NCI-H187 treated with DMSO at 0.1 percent for 48 hours (cell line): Measurements from ENCODE around the gene POU2F2.
"Not testable (repeated sequence)": the region's sequence is repeated elsewhere in the genome, so short reads cannot be mapped to it uniquely, and the experiment has no call there.

Experiments
- DNase-seq: peaks from one replicate; lab custom pipeline; 2025; lab: John Stamatoyannopoulos, UW

POU2F2 gene

DNA sequence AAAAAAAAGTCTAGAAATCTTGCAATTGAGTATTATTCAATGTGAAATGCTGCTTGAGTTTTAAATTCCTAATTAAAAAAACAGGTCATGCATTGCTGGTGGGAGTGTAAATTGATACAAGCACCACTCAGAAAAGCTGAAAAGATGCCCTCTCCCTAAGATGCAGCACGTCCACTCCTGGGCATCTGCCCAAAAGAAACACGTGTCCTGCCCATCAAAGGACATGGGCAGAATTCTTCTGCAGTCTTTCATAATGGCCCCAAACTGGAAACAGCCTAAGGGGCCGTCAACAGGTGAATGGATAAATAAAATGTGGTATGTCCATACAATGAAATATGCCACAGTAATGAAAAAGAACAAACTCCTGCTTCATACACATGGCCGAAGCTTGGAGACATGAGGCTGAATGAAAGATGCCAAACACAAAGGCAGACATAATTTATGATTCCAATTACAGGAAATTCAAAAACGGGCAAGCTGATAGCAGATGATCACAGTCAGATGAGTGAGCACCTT lies 7.8 kb downstream of the POU2F2 start:
- DNase-seq, result no peak

DNA sequence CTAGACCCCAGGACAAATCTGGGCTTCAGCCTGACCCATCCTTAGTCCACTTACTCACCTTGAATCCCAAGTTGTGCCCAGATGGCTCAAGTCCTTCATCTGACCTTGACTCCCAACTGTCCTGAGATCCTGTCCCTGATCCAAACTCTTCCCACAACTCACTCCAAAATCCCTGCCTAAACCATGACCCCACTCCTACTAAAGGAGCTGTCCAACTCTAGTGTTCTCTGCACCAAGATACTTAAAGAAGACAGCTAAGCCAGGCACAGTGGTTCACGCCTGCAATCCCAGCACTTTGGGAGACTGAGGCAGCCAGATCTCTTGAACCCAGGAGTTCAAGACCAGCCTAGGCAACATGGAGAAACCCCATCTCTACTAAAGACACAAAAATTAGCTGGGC lies 8.5 kb downstream of the POU2F2 start:
- no peak for DNase-seq

DNA sequence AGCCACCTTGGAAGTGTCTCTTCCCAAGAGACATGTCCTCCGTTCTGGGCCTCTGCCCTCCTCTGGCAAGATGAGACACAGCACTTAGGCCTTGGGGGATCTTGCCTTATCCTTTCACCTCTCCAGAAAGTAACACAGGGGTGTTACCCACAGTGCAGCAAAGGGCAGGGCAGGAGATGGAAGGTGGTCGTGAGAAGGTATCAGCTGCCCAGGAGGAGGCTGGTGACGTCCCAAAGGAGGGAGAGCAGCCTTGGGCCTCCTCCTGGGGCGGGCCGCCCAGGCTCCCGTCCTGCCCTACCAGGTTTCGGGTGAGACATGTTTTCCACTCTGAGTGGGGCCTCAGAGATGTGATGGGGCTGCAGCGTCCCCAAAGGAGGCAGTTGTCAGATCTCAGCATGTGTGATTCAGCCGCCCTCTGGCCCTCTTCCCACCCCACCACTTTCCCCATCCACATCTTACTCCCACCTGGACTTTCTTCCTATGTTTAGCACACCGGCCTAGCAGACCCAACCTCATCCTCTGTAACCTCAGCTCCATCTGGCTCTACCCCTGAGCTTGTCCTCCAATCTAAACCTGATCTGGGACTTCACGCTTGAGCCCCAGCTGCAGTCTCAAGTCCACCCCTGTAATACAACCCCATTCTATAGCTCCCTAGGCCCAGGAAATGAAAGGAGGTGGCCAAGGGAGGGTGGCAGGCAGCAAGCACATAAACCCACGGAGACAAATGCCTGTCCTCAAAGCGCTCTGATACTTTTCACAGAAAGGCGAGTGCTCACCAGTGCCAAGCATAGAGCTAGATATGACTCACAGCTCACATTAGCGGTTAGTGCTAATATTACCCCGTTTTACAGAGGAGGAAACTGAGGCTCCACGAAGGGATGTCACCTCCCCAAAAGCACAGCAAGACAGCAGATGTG lies 9.3 kb downstream of the POU2F2 start:
- no peak for DNase-seq

DNA sequence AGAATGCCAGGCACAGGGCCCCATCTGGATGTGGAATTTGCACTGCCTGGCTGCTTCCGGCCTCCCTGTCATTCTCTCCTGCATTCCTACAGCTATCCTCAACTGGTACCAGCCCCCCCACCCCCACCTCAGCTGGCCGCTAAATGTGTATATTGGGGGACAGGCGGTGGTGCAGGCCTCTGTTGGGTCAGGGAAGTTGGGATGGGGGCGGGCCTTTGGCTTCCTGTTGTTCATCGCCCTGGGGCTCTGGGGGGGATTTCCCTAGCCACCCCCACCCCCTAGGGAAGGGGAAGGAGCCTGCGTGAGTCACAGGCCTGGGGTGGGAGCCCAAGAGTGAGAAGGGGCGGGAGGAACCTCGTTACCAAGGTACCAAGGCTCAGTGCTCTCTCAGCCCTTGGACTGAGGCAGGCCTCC lies 10.6 kb downstream of the POU2F2 start:
- DNase-seq, result no peak

DNA sequence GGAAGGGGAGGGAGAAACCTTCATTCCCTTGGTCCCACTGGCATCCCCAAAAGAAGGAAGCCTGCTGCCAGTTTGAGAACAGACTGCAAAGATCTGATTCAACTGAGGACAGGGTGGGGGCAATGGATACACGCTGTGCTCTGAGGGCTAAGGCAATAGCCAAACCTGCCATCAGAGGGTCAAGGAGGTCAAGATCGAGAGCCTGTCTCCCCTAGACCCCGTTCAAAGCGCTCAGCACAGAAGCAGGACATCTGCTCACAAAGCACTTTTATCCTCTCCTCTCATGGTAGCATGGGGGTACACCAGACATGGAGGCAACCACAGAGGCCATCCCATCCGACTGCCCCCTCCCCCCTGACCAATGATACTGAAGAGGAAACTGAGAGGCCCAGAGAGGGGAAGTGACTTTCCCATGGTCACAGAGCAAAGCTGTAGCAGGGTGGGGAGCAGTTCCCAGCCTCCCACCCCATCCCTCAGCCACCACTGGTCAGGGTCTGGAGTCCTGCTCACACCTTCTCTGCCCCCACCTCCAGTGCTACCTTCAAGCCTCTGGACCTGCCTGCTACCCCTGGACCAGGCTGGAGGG lies 11.1 kb downstream of the POU2F2 start:
- no peak for DNase-seq

DNA sequence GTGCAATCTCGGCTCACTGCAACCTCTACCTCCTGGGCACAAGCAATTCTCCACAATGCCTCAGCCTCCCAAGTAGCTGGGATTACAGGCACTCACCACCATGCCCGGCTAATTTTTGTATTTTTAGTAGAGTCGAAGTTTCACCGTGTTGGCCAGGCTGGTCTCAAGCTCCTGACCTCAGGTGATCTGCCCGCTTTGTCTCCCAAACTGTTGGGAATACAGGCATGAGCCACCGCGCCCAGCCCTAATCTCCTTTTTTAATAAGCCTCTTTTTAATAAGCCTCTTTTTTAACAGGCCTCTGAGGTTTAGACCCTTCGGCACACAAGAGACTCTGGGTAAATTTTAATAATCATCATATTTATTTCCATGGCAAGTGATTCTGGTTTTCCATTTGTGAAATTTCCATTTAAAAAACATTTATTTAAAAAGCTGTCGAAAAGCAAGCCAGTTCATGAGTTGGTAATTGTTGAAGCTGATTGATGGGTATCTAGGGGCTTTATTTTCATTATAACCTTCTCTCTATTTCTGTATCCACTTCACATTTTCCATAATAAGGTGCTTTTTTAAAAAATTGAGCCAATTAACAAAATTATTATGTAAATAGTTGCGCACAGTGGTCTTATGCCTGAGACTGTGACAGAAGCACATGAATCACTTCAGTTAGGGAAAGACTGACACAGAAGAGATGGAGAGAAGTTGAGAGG lies 11.8 kb downstream of the POU2F2 start:
- no peak for DNase-seq

DNA sequence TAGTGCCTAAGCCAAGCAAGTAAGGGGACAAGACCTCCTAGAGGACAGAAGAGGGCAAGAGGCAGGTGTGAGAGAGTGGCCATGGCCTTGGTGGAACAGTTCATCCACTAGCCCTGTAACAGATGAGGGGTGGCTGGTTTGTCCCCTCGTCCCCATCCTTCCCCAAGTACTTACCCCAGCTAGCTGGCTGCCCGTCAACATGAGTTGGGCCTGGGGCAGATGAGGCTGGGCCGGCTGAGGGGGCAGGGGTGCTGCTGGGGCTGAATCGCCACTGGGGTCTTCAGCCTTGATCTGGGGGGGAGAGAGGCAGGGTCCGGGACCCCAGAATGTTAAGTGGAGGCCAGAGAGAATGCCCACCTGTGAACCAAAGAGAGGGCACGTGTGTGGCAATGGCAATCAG lies 15.2 kb downstream of the POU2F2 start:
- no peak for DNase-seq

DNA sequence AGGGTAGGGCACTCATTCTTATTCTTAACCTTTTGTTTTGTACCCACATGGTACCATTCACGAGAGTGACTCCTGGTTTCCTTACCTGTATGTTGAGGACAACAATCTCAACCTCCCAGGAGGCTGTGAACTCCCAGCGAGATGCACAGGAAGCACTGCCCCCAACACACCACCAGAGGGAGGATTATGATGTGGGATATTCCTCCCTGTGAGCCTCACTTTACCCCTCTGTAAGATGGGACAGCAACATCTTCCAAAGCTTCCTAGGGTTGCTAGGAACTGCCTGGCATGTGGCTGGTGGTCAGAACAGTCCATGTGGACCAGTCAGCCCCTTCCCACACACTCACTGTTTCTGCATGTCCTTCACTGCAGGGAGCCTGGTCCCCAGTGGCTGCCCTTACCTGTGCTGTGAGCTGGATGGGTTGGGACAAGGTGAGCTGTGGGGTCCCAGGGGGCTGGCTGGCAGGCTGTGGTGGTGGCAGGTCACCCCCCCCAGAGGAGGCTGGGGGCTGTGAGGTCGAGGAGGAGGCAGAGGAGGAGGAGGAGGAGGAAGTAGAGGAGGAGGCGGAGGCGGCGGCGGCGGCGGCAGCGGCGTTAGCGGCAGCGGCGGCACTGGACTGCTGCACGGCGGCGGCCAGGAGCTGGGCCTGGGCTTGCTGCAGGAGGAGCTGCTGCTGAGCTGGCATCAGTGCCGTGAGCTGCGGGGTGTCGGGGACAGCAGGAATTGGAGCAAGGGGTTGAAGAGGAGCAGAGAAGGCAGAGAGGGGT lies 15.8 kb downstream of the POU2F2 start:
- DNase-seq, result no peak

DNA sequence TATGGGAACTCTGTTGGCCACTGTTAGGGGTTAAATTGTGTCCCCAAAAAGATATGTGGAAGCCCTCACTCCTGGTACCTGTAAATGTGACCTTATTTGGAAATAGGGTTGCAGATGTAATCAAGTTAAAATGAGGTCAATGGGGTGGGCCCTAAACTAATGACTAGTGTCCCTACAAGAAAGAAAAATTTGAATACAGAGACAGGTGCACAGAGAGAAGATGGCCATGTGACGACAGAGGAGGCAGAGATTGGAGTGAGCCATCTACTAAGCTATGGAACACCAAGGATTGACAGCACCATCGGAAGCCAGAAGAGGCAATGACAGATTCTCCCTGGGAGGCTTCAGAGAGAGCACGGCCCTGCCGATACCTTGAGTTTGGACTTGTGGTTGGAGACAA lies 16.5 kb downstream of the POU2F2 start:
- DNase-seq, result no peak

DNA sequence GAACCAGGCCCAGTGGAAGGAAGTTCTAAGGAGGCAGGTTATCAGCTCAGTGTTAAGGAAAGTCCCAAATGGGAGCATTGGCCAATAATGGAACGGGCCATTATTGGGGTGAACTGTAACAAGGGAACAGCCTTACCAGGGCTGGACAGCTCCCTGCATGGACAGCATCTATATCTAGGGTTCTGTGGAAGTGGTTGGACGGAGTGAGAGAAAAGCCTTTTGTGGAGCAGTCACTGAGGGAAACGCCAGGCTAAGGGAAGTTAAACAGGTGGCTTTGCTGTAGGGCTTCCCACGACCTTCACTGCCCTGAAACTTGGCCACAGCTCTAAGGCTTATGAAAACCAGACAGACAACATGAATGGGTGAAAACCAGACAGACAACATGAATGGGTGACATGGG lies 17.0 kb downstream of the POU2F2 start:
- no peak for DNase-seq

DNA sequence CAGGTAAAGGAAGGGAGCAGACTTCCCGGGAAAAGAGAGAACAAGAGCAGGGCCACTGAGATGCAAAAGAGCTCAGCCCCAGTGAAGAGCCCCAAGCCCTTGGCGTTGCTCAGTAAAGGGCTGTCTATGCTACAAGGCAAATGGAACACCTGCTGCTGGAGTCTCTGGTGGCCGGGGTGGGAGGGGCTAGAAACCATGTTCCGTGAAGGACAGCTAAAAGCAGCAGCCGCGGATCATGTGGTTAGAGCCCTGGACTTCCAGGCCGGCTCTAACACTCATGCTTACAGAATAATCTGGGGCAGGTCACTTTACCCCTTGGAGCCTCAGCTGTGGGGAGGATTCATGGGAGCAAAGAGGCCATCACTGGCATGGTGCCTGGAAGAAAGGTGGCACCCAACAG lies 17.8 kb downstream of the POU2F2 start:
- DNase-seq, result peak; percentile 91

DNA sequence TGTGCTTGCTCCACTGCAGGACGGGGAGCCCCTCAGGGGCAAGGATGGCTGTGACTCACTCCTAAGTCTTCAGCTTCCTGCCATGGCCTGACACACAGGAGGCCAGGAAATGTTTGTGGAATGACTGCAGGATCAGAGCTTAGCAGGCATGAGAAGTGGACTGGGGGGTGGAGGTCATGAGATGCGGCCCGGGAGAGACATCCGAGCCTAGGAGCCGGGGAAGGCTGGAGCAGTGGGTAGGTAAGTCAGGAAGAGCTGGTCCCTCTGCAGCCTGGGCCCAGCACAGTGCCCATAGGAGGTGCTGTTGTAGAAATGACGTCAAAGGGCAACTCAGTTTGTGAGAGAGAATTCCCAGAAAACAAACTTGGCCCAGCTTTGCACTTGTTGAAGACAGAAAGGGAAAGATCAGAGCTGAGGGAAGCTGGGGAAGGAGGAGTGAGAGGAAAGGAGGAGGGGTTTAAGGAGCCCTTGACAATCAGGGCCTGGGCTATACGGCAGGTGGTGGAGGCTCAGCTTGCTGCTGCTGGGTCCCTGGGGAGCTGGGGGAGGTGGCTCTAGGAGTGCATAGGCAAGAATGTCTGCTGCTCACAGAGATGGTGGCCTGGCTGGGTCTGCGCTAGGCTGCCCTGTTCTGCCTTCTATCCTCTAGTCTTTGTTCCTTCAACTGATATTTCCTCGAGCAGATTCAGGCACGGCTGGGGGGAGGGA lies 18.5 kb downstream of the POU2F2 start:
- peak; percentile 94 for DNase-seq

DNA sequence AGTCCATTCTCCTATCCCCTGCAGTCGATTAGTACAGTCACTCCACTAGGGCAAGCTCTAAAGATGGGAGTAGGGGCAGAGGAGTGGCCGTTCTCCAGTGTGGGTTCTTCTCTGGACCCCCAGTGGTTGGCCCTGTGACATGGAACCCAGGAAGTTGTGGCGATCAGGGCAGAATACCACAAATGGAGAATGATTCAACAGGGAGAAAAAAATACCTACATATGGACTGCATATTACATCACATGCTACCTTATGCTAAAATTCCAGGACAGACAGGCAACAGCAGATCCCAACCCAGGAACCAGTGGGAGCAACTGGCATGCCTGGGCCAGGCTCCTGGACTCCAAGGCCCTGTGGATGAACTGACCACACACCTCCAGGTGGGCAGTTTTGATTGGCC lies 20.4 kb downstream of the POU2F2 start:
- DNase-seq, result no peak

DNA sequence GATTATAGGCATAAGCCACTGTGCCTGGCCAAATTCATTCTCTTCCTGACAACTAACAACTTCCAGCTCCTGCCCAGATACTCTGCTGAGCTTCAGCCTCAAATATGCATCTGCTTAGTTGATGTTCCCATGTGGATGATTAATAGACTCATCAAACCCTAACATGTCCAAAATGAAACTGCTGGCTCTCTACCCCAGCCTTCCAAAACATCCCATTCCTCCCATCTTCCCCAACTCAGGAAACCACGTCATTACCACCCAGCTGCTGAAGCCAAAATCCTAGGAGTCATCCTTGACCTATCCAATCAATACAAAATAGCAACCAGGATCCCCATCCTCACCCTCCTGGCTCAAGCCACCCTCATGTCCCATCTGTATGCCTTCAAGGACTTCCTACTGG lies 20.9 kb downstream of the POU2F2 start:
- no peak for DNase-seq

DNA sequence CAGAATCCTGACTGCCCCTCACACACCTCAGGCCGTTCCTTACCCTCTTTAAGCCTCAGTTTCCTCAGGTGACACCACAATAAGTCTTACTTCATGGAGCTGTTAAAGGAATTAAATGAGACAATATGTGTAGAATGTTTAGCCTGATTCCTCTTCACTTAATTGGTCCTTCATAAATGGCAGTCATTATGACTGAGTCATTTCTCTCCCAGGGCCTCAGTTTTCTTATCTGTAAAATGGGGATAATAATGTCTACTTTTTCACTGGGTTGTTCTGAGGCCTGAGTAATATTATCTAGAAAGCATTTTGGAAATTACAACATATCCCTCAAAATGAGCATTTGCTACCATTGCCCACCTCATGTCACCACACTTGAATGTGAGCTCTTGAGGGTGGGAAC lies 21.6 kb downstream of the POU2F2 start:
- no peak for DNase-seq

DNA sequence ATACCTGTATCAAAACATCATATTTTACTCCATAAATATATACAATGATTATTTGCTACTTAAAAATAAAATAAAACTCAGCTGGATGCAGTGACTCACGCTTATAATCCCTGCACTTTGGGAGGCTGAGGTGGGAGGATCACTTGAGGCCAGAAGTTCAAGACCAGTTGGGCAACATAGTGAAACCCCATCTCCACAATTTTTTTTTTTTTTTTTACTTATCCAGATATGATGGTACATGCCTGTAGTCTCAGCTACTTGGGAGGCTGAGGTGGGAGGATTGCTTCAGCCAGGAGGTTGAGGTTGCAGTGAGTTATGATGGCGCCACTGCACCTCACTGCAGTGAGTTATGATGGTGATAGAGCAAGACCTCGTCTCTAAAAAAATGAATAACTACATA lies 22.4 kb downstream of the POU2F2 start:
- DNase-seq, result no peak

DNA sequence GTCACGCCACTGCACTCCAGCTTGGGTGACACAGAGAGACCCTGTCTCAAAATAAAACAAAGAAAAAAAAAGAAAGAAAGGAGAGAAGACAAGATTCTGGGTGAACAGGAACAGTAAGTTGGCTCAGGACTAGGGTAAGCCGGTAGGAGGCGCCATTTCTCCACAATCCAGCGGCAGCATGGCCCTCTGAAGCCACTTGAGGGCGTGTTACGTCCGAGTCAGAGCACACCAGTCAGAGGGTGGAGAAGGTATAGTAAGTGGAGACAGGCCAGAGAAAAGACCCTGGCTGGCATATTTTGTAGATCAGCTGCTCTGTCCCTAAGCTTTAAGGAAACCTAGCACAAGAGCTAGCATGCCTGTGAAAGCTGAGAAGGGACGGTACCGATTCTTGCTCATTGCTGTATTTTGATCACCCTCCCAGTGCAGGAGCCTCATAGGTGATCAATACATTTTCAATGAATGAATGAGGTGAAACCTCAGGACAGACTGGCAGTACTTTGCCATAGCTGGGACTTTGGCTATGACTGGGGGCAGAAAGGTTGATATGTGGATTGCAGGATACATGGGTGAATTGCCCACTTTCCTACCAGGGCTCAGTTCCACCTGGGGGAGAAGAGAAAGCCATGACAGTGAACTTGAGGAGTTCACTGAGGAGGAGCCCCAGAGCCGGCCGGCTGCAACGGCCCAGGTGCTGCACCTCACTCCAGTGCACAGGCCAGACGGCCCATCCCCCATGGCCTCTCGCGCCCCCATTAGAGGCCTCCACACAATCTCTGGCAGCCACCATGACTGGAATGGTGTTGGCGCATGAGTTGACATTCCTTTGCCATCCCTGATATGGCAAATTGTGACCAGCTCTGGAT lies 23.5 kb downstream of the POU2F2 start:
- peak; percentile 74 for DNase-seq

DNA sequence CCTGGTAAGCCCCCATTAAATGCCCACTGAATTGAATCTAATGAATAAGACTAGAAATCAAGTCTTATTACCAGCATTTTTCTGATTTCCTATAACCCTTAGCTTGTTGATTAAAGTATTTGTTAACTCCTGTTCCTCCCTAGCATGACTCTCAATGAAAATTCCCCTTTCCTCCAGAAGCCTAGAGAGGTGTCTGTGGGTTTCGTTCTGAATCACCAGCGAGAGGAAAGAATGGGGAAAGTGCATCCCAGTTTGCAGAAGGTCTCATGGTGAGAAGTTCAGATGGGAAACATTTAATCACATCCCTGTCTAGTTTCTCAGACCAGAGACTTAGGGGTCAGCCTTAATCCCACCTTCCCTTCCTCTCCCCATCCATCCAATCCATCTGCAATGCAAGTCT lies 26.9 kb downstream of the POU2F2 start:
- no peak for DNase-seq

DNA sequence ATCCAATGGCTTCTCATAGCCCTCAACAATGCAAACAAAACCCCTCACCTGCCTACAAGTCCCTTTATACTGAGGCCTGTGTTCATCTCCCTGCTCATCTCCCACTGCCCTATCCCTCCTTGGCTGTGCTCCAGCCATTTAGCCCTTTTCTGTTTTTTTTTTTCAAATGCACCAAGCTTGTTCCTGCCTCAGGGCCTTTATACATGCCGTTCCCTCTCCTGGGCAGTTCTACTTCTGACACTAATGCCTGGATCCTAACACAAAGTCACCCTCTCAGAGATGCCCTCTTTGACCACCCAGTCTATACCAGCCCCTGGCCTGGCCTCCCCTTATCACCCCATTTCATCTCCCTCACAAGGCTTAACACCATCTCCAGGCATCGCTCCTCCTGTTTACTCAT lies 29.4 kb downstream of the POU2F2 start:
- no peak for DNase-seq

DNA sequence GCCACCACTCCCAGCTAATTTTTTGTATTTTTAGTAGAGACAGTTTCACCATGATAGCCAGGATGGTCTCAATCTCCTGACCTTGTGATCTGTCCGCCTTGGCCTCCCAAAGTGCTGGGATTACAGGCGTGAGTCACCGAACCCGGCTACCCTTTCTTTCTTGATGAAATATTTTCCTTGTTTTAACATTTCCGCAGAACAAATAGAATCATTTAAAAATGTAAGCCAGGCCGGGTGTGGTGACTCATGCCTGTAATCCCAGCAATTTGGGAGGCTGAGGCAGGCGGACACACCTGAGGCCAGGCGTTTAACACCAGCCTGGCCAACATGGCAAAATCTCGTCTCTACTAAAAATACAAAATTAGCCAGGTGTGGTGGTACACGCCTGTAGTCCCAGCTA lies 32.0 kb downstream of the POU2F2 start:
- DNase-seq, result not testable (repeated sequence)
